HG03196 (cell line): ENCODE measurements around the gene LSAMP.
"Not testable (repeated sequence)": the region's sequence is repeated elsewhere in the genome, so short reads cannot be mapped to it uniquely, and the experiment has no call there.

Experiments used
- ATAC-seq: cut with Tn5 transposase; IDR thresholded peaks from one replicate; pipeline ENCODE4 v1.9.1; 2021; ENCODE audit not compliant: unreplicated experiment

Gene LSAMP

DNA sequence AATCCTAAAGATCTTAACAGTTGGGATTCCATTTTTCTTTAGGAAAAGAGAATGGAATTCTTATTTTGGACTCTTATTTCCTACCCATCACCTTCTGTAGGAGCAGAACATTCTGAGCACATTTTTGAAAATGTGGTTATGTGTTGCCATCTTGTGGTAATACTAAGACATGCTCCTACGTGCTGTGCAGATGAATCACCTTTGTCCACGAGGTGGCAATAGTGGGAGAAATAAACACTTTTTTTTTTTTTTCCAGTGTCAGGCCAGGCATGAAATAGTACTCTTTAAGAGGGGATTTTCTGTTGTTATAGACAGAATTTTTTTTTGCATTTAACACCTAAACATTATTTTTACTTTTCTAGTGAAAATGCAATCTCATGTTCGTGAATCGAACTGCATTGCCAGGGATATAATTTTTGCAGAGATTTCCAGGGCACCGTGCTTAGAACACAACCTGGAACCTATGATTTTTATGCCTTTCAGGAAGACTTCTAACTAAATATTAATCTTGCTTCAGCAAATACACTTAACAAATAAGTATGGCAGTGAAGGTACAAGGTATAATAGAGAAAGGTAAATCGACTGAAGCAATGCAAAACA lies 625.4 kb downstream of the LSAMP start:
- ATAC-seq = peak; percentile 86

GRCh38 chr3:115814778-115815380 lies 630.4 kb downstream of the LSAMP start:
- no peak for ATAC-seq

DNA sequence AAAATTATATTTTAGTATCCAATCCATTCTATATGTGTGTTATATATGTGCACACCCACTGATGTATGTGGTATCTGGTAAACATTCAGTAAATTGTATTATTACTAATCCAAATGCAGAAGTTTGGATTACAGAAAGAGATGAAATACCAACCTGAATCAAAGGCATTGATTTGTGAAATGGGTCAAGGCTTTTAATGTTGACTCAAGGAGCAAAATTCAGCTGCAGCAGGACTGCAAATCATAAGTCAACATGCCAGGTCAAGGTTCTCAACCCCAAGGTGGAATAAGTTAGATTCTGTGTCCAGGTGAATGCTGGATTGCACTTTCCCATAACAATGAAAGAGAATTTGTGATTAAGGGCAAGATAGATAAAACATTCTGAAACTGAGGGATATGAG lies 631.3 kb downstream of the LSAMP start:
- no peak for ATAC-seq

DNA sequence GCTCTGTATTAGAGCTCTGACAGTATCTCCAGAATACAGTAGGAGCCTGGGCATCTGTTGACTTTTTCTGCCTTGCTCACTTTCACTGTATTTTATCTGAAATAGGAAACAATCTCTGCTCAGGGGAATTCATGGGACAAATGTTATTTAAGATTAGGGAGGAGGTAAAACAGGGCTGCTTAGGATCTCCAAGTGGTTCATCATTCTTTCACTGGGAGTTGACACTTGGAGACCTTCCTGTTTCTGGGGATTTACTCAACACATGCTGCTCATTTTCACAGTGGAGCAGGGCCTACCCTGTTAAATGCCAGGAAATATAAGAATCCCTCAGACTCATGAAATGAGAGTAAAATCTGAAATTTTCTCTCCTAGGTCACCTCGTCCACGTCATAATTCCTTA lies 636.5 kb downstream of the LSAMP start:
- no peak for ATAC-seq

- no peak for ATAC-seq
Observed at GRCh38 chr3:115808244-115808643, 637.0 kb downstream of the LSAMP start.

DNA sequence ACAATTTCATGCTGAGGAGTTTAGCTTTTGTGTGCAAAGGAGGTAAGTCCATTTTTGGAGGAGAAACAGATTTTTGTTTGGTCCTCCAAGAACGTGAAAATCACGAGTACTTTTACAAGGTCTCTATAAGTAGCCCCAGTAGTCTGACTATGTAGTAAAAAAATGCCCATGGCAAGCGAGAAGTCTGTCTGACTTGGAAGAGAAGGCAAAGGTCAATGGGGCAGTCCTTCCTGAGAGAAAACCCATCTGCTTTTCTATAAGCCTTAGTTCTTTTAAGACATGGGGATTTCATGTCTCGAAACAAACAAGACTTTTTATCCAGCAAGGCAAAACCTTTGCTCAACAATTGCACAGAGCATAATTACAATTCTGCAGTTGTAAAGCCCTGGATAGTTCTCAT lies 638.8 kb downstream of the LSAMP start:
- no peak for ATAC-seq

DNA sequence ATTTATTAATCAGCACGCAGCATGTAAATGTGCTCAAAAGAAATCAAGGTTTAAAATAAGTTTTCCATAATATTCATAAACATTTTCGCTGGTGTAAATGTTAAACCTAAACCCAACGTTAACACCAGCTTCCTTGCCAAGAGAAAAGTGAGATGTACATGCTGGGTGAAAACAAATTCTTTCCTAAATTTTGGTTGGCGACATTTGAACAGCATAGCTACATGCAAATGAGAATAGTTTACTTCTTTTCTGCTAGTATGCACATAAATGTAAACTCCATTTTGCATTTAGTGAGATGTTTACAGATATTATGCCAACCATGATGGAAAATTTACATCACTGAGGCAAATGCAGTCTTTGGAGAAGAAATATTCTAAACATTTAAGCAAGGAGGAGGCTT lies 639.8 kb downstream of the LSAMP start:
- ATAC-seq = no peak

DNA sequence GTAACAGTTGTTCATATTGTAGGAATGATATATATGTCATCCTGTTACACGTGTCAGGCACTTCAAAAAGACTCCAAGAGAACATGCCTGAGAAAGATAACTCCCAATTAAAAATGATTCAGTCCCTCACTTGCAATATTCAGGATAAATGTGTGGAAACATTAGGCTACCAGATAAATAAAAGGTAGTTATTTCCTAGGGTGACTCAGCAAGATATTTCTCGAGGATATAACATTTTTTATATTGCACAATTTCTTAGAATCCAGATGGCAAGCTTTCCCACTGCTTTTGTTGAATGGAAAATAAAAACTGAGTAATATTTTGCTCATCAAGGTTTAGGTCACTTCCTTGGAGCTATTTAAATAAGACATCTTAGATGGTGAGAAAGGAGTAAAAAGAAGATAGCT lies 640.6 kb downstream of the LSAMP start:
- ATAC-seq = no peak

DNA sequence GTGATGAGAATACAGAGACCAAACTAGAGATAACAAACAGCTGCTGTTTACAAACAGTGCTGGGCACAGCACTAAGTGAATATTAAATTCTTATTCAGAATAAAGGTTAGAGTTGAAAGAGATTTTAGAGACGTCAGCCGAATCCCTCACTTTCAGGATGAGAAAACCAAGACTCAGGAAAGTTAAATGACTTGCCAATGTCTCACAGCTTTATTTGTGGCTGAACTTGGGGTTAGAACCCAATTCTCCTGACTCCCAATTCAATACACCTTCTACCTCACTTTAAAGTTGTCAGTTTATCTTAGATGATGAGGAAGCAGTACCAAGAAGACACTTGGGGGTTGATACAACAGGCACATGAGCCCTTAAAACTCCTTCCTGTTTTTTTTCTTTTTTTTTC lies 641.1 kb downstream of the LSAMP start:
- ATAC-seq = no peak

DNA sequence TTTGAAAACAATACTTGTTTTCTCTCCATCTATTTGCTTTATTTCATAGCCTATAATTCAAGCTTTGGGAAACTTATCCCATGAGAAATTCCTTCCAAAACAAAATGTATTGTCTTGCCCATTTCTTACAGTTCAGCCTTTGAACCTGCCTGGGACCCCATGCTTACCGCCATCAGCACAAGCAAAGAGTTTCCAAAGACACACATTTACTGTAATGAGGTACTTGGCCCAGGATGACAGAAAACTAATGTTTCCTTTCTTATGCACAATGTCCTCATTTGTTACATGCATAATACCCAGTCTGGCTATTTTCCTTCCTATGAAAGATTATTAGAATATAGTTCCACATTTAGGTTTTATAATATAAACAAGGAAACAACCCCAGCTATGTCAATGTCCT lies 641.6 kb downstream of the LSAMP start:
- ATAC-seq = no peak

DNA sequence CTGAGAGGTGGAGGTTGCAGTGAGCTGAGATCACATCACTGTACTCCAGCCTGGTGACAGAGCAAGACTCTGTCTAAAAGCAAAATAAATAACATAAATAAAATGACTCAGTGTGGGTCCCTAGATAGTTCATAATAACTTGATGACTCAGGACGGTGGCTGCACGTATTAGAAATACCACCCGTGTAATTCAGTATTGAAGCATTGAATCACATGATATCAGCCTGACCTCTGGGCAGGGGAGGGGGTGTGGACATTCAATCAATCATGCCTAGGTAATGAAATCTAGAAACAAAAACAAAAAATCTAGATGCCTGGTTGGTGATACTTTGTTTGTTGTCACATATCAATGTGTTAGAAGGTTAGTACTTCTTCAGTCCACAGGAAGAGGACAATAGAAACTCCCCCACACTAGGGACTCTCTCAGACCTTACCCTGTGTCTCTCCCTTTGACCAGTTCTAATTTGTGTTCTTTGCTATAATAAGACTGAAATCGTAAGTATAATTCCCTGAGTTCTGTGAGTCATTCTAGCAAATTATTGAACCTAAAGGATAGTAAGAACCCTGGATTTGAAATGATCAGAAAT lies 644.7 kb downstream of the LSAMP start:
- no peak for ATAC-seq

GRCh38 chr3:115800065-115800464 lies 645.2 kb downstream of the LSAMP start:
- not testable (repeated sequence) for ATAC-seq

DNA sequence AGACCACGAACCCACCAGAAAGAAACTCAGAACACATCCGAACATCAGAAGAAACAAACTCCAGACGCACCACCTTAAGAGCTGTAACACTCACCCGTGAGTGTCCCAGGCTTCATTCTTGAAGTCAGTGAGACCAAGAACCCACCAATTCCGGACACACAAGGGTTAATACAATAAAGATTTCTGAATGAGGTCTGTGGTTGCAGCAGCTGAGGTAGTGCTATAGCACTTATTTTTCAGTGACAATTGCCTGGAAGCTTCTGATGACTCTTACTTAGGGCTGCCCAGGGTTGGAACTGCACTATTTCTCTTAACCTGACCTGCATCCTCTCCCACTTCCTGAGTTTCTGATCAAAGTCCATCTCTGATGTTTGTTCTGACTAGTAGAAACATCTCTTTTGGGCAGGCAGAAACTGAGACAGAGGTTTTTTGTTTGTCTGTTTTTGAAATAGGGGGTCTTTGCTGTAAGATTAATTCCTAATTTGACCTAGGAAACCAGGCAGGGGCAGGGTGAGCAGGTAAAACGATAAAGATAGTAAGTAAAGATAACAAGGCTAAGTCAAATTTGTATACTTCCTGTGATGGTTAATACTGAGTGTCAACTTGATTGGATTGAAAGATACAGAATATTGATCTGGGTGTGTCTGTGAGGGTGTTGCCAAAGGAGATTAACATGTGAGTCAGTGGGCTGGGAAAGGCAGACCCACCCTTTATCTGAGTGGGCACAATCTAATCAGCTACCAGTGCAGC lies 652.9 kb downstream of the LSAMP start:
- peak; percentile 85 for ATAC-seq

DNA sequence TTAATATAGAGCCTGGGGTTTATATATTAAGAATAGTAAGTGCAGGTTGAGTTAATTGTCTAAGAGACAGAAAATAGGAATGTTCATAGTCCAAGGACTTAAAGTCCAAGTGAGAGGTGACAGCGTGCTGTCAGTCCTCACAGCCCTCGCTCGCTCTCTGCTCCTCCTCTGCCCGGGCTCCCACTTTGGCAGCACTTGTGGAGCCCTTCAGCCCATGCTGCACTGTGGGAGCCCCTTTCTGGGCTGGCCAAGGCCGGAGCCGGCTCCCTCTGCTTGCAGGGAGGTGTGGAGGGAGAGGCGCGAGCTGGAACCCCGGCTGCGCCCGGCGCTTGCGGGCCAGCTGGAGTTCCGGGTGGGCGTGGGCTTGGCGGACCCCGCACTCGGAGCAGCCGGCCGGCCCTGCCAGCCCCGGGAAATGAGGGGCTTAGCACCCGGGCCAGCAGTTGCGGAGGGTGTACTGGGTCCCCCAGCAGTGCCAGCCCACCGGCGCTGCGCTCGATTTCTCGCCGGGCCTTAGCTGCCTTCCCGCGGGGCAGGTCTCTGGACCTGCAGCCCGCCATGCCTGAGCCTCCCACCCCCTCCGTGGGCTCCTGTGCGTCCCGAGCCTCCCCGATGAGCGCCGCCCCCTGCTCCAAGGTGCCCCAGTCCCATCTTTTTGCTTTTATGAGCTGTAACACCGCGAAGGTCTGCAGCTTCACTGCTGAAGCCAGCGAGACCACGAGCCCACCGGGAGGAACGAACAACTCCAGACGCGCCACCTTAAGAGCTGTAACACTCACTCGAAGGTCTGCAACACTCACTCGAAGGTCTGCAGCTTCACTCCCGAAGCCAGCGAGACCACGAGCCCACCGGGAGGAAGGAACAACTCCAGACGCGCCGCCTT lies 653.8 kb downstream of the LSAMP start:
- ATAC-seq = not testable (repeated sequence)

- ATAC-seq = peak; percentile 77
Observed at GRCh38 chr3:115790759-115791158, 654.5 kb downstream of the LSAMP start.

GRCh38 chr3:115789481-115789880 lies 655.8 kb downstream of the LSAMP start:
- no peak for ATAC-seq

GRCh38 chr3:115788921-115789470 lies 656.3 kb downstream of the LSAMP start:
- ATAC-seq = no peak

GRCh38 chr3:115787818-115788217 lies 657.5 kb downstream of the LSAMP start:
- no peak for ATAC-seq

- ATAC-seq = no peak
Observed at GRCh38 chr3:115785782-115786181, 659.5 kb downstream of the LSAMP start.

DNA sequence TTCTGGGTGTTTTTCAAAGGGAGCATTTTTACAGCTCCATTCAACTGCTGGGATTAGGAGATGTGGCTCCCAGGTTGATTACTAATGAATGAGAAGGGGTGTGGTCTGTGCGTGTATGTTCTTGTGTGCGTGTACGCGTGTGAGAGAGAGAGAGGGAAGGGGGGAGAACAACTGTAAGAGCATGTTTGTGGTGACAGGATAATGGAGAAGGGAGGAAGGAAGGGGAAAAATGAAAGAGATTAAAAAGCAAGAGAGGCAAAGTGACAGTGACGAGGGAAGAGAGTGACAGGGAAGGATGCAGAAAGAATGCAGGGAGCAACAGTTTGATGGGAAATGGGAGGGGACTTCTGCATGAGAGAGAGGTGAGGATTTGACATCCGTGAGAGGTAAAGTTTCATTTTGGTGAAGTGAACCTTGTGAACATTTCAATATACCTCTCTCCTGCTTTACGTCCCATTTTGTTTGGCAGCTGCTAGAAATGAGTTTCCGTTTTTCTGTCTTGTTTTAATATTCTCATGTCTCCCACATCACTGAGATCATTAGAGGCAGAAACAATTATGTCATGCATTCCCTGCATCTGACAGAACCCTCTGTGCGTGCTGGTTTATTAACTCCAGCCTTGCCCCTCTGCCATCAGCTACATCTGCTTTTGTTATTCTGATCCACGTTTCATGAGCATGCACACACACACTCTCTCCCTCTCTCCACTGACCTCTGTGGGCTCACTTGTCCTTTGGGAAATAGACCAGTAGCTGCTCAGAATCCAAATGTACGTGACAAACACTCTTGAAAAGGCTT lies 660.3 kb downstream of the LSAMP start:
- no peak for ATAC-seq
